HEK293 (cell line): ENCODE measurements around the gene CTBP2.

ENCODE experiments used
- CTCF ChIP-seq: fragments of 450-650 bp; formaldehyde crosslinking; IDR thresholded peaks from 2 replicates; pipeline ENCODE4 v1.5.1; 2016; ENCODE audit warnings: missing biosample characterization, missing genetic modification characterization
- TCF7L2 ChIP-seq: IDR thresholded peaks from 2 replicates; pipeline ENCODE4 v1.6.1; 2011; ENCODE audit warnings: low read depth, mild to moderate bottlenecking, inconsistent platforms, low read length, moderate library complexity, borderline replicate concordance
- TSHZ1 ChIP-seq: fragments of 450-650 bp; formaldehyde crosslinking; IDR thresholded peaks from 2 replicates; pipeline ENCODE4 v1.5.1; 2016; ENCODE audit warnings: missing biosample characterization, missing genetic modification characterization, borderline replicate concordance
- ZBTB21 ChIP-seq: fragments of 450-650 bp; formaldehyde crosslinking; IDR thresholded peaks from 2 replicates; pipeline ENCODE4 v1.5.1; 2017; ENCODE audit warnings: missing biosample characterization, missing genetic modification characterization
- ZBTB44 ChIP-seq: fragments of 450-650 bp; IDR thresholded peaks from 2 replicates; pipeline ENCODE4 v1.5.1; 2018; ENCODE audit warnings: missing biosample characterization, mild to moderate bottlenecking, missing genetic modification characterization
- ZBTB7A ChIP-seq: fragments of 450-650 bp; formaldehyde crosslinking; IDR thresholded peaks from 2 replicates; pipeline ENCODE4 v1.5.1; 2016; ENCODE audit warnings: low read depth, missing biosample characterization, missing genetic modification characterization
- ZEB2 ChIP-seq: fragments of 450-650 bp; formaldehyde crosslinking; IDR thresholded peaks from 2 replicates; pipeline ENCODE4 v1.5.1; 2016; ENCODE audit warnings: missing biosample characterization, missing genetic modification characterization
- ZNF362 ChIP-seq: fragments of 450-650 bp; formaldehyde crosslinking; IDR thresholded peaks from 2 replicates; pipeline ENCODE4 v1.5.1; 2016; ENCODE audit warnings: missing biosample characterization, missing genetic modification characterization
- ZNF423 ChIP-seq: fragments of 450-650 bp; formaldehyde crosslinking; IDR thresholded peaks from 2 replicates; pipeline ENCODE4 v1.5.1; 2016; ENCODE audit warnings: missing biosample characterization, missing genetic modification characterization
- ZNF670 ChIP-seq: fragments of 450-650 bp; formaldehyde crosslinking; IDR thresholded peaks from 2 replicates; pipeline ENCODE4 v1.5.1; 2016; ENCODE audit warnings: missing biosample characterization, missing genetic modification characterization, low read depth
- ZNF707 ChIP-seq: fragments of 450-650 bp; formaldehyde crosslinking; IDR thresholded peaks from 2 replicates; pipeline ENCODE4 v1.5.1; 2016; ENCODE audit warnings: missing biosample characterization, missing genetic modification characterization
- ZNF768 ChIP-seq: fragments of 450-650 bp; formaldehyde crosslinking; IDR thresholded peaks from 2 replicates; pipeline ENCODE4 v1.5.1; 2018; ENCODE audit warnings: missing biosample characterization, mild to moderate bottlenecking, missing genetic modification characterization

GRCh38 chr10:125025341-125025740, 135.0 kb downstream of the CTBP2 start:
- TF ChIP-seq ZBTB44 (tag by site-specific recombination) (no peak), ZBTB21 (tag by site-specific recombination) (no peak), ZNF362 (tag by site-specific recombination) (no peak), CTCF (tag by site-specific recombination) (no peak), ZNF707 (no peak), ZNF768 (tag by site-specific recombination) (no peak), ZEB2 (tag by site-specific recombination) (no peak), TCF7L2 (no peak), ZNF423 (tag by site-specific recombination) (no peak), ZBTB7A (no peak), TSHZ1 (tag by site-specific recombination) (no peak), ZNF670 (tag by site-specific recombination) (no peak)
